Heart left ventricle (tissue), 16 donors: ENCODE measurements around the gene BORCS5. TPM values are rescaled to one million over a fixed set of nuclear protein-coding genes. Genes with fewer than 3 reads are reported as not detected.

Experiments used
- ATAC-seq, 4 donors: fragments of 200-7000 bp; cut with Tn5 transposase; one replicate each; pipeline ENCODE4 v1.9.1; 2020 to 2022; ENCODE audit warnings: moderate library complexity in 4 of 4, mild to moderate bottlenecking in 3 of 4, moderate number of reproducible peaks in 1 of 4
- DNase-seq, 5 donors: peaks; one replicate each; pipeline ENCODE4 v3.0.0-alpha.2; 2020
- H3K27ac ChIP-seq, 12 donors: fragments of 200-600 bp; sonication (generic) in 4 of 12; one replicate each; pipeline versions ENCODE4 v1.5.0 to v1.8.0; 2016 to 2022; ENCODE audit warnings: mild to moderate bottlenecking in 2 of 12
- H3K27me3 ChIP-seq, 9 donors: fragments of 200-600 bp; sonication (generic) in 2 of 9; one replicate each; pipeline versions ENCODE4 v1.5.1 to v1.8.0; 2016 to 2022; ENCODE audit warnings: mild to moderate bottlenecking in 3 of 9
- H3K36me3 ChIP-seq, 9 donors: fragments of 200-600 bp; sonication (generic) in 2 of 9; one replicate each; pipeline versions ENCODE4 v1.5.0 to v1.8.0; 2018 to 2022; ENCODE audit warnings: mild to moderate bottlenecking in 2 of 9
- H3K4me1 ChIP-seq, 12 donors: fragments of 200-600 bp; sonication (generic) in 4 of 12; one replicate each; pipeline versions ENCODE4 v1.5.0 to v1.8.0; 2016 to 2022; ENCODE audit warnings: mild to moderate bottlenecking in 3 of 12
- H3K4me3 ChIP-seq, 12 donors: fragments of 200-600 bp; sonication (generic) in 4 of 12; one replicate each; pipeline versions ENCODE4 v1.5.0 to v1.8.0; 2017 to 2022; ENCODE audit warnings: mild to moderate bottlenecking in 9 of 12, moderate library complexity in 4 of 12
- H3K9me3 ChIP-seq, 12 donors: fragments of 200-600 bp; sonication (generic) in 4 of 12; one replicate each; pipeline versions ENCODE4 v1.5.0 to v1.8.0; 2016 to 2022; ENCODE audit warnings: mild to moderate bottlenecking in 1 of 12
- CTCF ChIP-seq, 12 donors: fragments of 200-600 bp; sonication (generic) in 4 of 12; IDR thresholded peaks; one replicate each; pipeline versions ENCODE4 v1.5.0 to v1.8.0; 2018 to 2022; ENCODE audit warnings: antibody characterized with exemption in 12 of 12, mild to moderate bottlenecking in 5 of 12
- POLR2A ChIP-seq, 2 donors: fragments of 450-650 bp; IDR thresholded peaks; one replicate each; pipeline ENCODE4 v1.6.1; 2017; ENCODE audit warnings: antibody characterized with exemption in 2 of 2, mild to moderate bottlenecking in 2 of 2, moderate library complexity in 2 of 2
- WGBS, 4 donors: extraction: QIAGEN DNeasy Blood & Tissue Kit in 2 of 4; methylation state at CpG; one replicate each; pipeline versions ENCODE4 v1.1.5 to v1.1.7; 2013 to 2018; 5-methylcytosine and 5-hydroxymethylcytosine counted together
- intact Hi-C, 10 donors: fragments of 100-400 bp; cut with DNase I; formaldehyde crosslinking; loops; one replicate each; pipeline versions ENCODE4 v1.11.1 to v1.14.2; 2022
- polyA plus RNA-seq, 2 donors: library from polyadenylated mRNA; stranded (reverse); fragments of 200-250 nt; gene quantifications; one replicate each; pipeline ENCODE4 v1.2.3, GENCODE V29; 2013
- total RNA-seq, 9 donors: library from RNA; depleted of rRNA in 2 of 9; stranded (reverse); fragments of >200 nt in 2 of 9; fragmentation: NEBNext Ultra II Directional in 3 of 9; extraction: Animal tissue kit (Norgen Biotek cat#: 25700) in 3 of 9; gene quantifications; one replicate each; pipeline versions ENCODE4 v1.1.0 to v1.2.4, GENCODE V29; 2016 to 2023
- donor health status: ischemic (EF 13 %, LVEDD 7.1; RV severe dilation, severe dysfunction).
- donor health status: healthy with polysubstance abuse.
- donor health status: DM: no; HTN: yes; CAD: no.
- donor health status: DM: no; HTN: no; CAD: no.
- donor health status: ischemic (EF 25% LVEDD 6.9; RV normal size, moderate dysfunction).
- donor health status: ischemic (EF 25% LVEDD 5.7; RV mildly dilated, moderate dysfunction).
- donor health status: healthy.
- donor health status: DM: yes; HTN: yes; CAD: no.
- donor health status: ischemic (EF 35%, LVEDD 5.7; RV mildly dilated, moderate dysfunction).
- donor health status: nonischemic (EF 11% LVEDD 7.7; RV severe dilation, severe dysfunction).
- donor health status: DM: yes; HTN: yes; CAD: no.
- donor health status: PGD.
- donor health status: ischemic (EF 29% LVEDD 5.4; RV normal size, mild dysfunction).
- donor health status: nonischemic (EF 23%, LVEDD 6.1; RV moderate dilation, normal function).

BORCS5 gene
- total and polyA plus RNA-seq, 11 donors, result 3.9 to 21.3 (median 12.3) TPM

GRCh38 chr12:12428961-12429657 is 72.2 kb downstream of the BORCS5 start:
- ATAC-seq (no peak), DNase-seq (no peak)
- Histone ChIP-seq H3K9me3 (peaks cover 0 to 7% (median under 1%) of the 10 kb centered on the region in 12 donors), H3K27me3 (no peaks in the 10 kb centered on the region), H3K4me3 (no peak overlapping the region), H3K27ac (no peak overlapping the region), H3K4me1 (peaks cover 0 to 16% (median 3%) of the 10 kb centered on the region in 12 donors), H3K36me3 (no peaks in the 10 kb centered on the region)
- intact Hi-C loops, result no loop called here
- TF ChIP-seq CTCF (IDR thresholded peaks at IDR 0.05), result no peak
- TF ChIP-seq POLR2A (IDR thresholded peaks at IDR 0.05), result no peak
- WGBS, 4 donors, result 91 to 97% (median 96%) methylated on average over 7 of the region's 7 CpGs

DNA sequence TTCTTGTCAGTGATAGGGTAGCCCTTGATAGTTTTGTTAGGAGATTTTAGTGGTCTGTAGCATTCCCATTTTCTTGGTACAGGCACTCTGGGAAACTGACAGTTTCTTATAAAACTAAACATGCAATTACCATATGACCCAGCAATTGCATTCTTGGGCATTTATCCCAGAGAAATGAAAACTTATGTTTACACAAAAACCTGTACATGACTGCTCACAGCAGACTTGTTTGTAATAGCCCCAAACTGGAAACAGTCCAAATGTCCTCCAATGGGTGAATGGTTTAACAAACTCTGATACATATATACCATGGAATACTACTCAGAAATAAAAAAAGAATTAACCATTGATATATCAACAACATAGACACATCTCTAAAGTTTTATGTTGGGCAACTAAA is 75.5 kb downstream of the BORCS5 start:
- no peak for ATAC-seq
- intact Hi-C loops, result no loop called here

DNA sequence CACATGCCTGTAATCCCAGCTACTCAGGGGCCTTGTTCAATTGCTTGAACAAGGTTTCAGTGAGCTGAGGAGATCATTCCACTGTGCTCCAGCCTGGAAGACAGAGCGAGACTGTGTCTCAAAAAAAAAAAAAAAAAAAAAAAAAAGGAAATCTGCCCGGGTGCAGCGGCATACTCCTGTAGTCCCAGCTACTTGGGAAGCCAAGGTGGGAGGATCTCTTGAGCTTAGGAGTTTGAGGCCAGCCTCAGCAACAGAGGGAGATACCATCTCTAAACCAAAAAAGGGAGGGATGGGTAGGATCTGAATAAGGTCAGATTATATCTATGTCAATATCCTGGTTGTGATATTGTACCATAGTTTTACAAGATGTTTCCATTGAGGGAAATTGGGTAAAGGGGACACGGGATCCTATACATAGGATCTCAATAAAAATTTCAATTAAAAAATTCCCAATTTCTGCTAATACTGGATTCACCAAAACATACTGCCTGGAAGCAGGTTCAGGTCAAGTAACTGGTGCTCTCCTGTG is 76.4 kb downstream of the BORCS5 start:
- intact Hi-C loops, result no loop called here
- Histone ChIP-seq H3K4me3 (no peak overlapping the region), H3K27me3 (no peaks in the 10 kb centered on the region), H3K36me3 (peaks cover 0 to 18% (median 8%) of the 10 kb centered on the region in 9 donors), H3K4me1 (peaks cover 0 to 14% (median 0%) of the 10 kb centered on the region in 12 donors), H3K27ac (no peak overlapping the region), H3K9me3 (no peaks in the 10 kb centered on the region)
- no peak for ATAC-seq
- WGBS, 4 donors, result 83 to 95% (median 84%) methylated on average over 4 of the region's 4 CpGs
- no peak for TF ChIP-seq POLR2A (IDR thresholded peaks at IDR 0.05)
- TF ChIP-seq CTCF (IDR thresholded peaks at IDR 0.05), result no peak
- DNase-seq, result no peak

More for the DNA sequence above, 75.5 kb downstream of the BORCS5 start:
- Histone ChIP-seq H3K27ac (no peak overlapping the region), H3K9me3 (no peaks in the 10 kb centered on the region), H3K36me3 (peaks cover 0 to 18% (median 8%) of the 10 kb centered on the region in 9 donors), H3K27me3 (no peaks in the 10 kb centered on the region), H3K4me3 (no peak overlapping the region), H3K4me1 (peaks cover 0 to 14% (median 0%) of the 10 kb centered on the region in 12 donors)
- DNase-seq, result no peak
- TF ChIP-seq CTCF (IDR thresholded peaks at IDR 0.05) (no peak), POLR2A (IDR thresholded peaks at IDR 0.05) (no peak)

DNA sequence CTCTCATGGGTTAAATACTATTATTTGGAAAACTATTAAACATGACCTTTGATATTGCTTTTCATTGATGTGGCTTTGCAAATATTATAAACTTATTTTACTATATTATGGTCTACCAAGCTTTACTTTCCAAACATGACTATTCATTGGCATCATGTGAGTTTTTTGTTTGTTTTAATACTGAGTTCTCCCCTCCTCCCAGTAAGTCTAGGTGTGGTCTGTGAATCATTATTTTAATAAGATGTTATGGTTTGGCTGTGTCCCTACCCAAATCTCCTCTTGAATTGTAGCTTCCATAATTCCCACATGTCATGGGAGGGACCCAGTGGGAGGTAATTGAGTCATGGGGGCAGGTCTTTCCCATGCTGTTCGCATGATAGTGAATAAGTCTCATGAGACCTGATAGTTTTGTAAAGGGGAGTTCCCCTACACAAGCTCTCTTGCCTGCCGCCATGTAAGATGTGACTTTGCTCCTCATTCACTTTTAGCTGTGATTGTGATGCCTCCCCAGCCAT is 80.0 kb downstream of the BORCS5 start:
- Histone ChIP-seq H3K27me3 (no peaks in the 10 kb centered on the region), H3K36me3 (peaks cover 0 to 18% (median 8%) of the 10 kb centered on the region in 9 donors), H3K4me3 (no peak overlapping the region), H3K4me1 (peaks cover 0 to 37% (median 7%) of the 10 kb centered on the region in 12 donors), H3K27ac (no peak overlapping the region), H3K9me3 (no peaks in the 10 kb centered on the region)
- DNase-seq (no peak), ATAC-seq (no peak)
- TF ChIP-seq POLR2A (IDR thresholded peaks at IDR 0.05) (no peak), CTCF (IDR thresholded peaks at IDR 0.05) (no peak)
- 88 to 94% (median 91%) methylated on average over 2 of the region's 2 CpGs for WGBS, 4 donors
- intact Hi-C loops, result no loop called here
